GM19043 (cell line): ENCODE data around the gene COLGALT1.
"Not testable (repeated sequence)": the region's sequence is repeated elsewhere in the genome, so short reads cannot be mapped to it uniquely, and the experiment has no call there.

Source experiments
- ATAC-seq: cut with Tn5 transposase; IDR thresholded peaks from one replicate; pipeline ENCODE4 v1.9.1; 2021; ENCODE audit warnings: low read depth; ENCODE audit not compliant: unreplicated experiment

The COLGALT1 gene

DNA sequence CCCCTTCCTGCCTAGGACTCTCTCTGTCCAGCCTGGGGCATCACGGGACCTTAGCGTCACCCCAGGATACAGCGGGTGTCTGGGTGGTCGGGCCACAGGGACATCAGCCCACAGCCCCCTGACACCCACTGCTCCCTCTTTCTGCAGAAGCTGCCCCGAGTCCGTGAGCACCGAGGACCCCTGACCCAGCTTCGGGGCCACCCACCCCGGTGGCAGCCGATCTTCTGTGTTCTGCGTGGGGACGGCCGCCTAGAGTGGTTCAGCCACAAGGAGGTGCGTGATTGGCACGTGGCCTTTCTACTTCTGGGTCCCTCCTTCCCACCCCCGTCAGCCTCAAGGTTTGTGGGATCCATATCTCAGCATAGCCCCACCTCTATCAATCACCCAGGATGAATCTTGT, 23.3 kb upstream of the COLGALT1 start:
- ATAC-seq: no peak

DNA sequence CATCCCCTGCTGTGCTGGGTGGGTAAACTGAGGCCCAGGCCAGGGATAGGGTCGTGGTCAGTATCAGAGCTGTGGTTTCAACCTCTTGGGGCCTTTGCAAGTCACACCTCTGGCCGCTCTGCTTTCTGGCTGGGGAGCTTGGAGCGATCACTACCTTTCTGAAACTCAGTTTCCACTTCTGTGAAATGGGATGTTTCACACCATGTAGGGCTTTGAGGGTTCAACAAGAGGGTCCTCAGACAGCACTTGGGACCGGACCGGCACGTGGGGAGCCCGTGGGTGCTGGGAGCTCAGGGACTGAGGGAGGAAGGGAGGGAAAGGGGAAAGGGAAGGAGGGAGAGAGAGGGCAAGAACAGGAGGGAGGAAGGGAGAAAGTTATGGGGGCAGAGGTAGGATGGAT, 22.9 kb upstream of the COLGALT1 start:
- ATAC-seq: no peak

DNA sequence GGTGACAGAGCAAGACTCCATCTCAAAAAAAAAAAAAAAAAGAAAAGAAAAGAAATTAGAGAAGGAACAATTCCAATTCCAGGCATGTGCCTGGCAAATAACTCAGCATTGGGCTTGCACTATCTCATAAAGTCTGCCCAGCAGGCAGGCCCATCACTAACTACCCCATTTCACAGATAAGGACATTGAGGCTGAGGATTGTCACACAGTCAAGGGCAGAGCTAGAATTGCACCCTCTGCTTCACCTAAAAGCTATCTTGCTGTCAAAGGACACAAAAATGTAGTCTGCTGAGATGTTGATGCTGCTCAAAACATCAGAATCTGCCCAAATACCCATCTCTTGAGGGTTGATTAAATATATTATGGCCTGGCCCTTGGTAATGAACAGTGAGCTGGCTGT, 20.7 kb upstream of the COLGALT1 start:
- ATAC-seq: no peak

GRCh38 chr19:17536955-17537354, 18.5 kb upstream of the COLGALT1 start:
- ATAC-seq: no peak

DNA sequence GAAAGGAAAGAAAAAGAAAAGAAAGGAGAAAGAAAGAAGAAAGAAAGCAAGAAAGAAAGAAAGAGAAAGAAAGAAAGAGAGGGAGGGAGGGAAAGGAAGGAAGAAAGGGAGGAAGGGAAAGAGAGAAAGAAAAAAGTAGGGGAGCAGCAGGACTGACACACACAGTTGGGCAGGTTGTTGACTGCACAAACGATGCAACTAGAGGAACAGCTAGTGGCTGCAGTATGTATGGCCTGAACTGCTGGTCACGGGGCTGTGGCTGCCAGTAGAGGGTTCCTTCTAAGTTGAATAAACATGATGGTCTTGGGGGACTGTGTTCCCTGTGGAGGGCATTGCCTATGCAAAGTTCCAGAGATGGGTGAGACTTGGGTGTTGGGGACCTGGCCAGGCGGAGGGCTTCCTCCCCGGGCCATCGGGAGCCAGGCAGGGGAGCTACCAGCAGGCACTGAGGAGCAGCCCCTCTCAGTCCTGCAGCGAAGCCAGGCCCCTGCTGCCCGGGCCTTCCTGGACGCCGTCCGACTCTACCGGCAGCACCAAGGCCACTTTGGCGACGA, 16.7 kb upstream of the COLGALT1 start:
- no peak for ATAC-seq

DNA sequence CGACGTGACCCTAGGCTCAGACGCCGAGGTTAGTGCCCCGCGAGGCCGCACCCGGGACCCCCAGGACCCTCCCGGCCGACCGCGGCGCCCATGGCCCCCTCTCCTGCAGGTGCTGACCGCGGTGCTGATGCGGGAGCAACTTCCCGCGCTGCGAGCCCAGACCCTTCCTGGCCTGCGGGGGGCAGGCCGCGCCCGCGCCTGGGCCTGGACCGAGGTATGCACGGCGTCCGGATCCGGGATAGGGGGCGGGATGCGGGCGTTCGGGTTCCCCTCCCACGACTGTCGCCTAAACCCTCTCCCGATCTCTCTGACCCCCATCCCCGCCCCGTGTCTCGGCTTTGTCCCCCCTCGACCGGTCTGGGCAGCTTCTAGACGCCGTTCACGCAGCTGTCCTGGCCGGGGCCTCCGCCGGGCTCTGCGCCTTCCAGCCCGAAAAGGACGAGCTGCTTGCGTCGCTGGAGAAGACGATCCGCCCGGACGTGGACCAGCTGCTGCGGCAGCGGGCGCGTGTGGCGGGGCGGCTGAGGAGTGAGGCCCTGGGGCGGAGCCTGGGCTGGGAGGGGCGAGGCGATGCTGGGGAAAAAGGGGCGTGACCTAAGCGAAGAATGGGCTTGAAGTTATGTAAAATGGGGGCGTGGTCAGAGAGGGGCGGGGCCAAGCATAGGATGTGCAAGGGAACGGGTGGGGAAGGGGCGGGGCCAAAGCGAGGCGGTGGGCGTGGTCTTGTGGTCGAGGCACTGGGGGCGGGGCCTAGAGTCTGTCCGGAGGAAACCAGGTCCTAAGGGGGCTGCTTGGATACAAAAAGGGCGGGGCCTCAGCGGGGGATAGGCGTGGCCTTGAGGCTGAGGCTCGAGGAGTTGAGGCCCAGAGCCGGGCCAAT, 16.0 kb upstream of the COLGALT1 start:
- no peak for ATAC-seq

- no peak for ATAC-seq
Observed at GRCh38 chr19:17540174-17540573, 15.3 kb upstream of the COLGALT1 start.

GRCh38 chr19:17541184-17541759, 14.2 kb upstream of the COLGALT1 start:
- ATAC-seq: no peak

- ATAC-seq: no peak
Observed at GRCh38 chr19:17542042-17542441, 13.4 kb upstream of the COLGALT1 start.

DNA sequence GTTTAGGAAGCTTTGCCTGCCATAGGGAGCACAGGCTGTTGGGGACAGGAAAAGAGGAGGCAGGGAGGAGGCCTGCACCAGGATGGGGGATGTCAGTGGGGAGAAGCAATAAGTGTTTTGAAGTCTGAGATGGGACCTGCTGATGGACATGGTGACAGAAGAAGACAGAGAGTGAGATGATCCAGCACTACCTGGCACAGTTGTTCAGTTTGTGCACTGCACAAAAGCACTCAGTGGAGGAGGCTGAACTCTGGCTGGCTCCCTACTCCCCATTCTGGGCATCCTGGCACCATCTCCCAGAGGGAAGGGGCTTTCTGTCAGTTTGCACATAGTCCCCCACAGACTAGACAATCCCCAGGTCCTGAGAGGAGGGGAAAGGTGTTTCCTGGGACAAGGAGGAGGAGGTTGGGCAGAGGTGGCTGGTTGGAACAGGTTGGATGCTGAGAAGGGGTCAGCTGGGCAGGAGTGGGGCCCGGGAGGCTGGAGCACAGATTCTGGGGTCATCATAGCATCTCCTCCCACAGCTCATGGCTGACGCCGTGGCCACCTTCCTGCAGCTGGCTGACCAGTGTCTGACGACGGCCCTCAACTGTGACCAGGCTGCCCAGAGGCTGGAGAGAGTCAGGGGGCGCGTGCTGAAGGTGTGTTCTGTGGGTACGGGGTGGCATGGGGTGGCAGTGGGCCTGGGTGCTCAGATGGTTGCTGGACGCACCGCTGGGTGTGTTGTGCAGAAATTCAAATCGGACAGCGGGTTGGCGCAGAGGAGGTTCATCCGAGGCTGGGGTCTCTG, 12.5 kb upstream of the COLGALT1 start:
- ATAC-seq: no peak

DNA sequence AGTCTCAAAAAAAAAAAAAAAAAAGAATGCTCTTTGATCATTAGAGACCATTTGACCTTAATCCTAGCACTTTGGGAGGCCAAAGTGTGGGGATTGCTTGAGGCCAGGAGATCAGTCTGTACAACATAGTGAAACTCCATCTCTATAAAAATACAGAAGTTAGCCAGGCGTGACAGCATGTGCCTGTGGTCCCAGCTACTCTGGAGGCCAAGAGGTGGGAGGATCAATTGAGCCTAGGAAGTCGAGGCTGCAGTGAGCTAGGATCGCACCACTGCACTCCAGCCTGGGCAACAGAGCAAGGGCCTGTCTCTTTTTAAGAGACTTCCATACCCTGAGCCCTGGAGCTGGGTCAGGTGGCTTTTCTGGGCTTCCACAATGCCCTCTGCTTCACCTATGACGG, 11.5 kb upstream of the COLGALT1 start:
- no peak for ATAC-seq

DNA sequence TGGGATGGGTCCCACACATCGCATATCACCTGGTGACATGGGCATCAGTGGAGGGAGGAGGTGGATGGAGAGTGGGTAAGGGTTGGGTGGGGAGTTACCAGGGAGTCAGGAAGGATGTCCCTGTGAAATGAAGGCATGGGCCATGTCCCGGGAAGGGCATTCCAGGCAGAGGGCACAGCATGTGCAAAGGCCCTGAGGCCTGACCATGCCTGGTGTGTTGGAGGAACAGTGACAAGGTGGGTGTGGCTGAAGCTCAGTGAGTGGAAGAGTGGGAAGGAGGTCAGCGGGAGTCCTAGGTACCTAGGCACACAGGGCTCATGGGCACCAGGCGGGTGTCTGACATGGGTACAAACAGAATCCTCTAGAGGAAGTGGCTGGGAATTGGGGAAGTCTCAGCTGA, 11.0 kb upstream of the COLGALT1 start:
- ATAC-seq: no peak

DNA sequence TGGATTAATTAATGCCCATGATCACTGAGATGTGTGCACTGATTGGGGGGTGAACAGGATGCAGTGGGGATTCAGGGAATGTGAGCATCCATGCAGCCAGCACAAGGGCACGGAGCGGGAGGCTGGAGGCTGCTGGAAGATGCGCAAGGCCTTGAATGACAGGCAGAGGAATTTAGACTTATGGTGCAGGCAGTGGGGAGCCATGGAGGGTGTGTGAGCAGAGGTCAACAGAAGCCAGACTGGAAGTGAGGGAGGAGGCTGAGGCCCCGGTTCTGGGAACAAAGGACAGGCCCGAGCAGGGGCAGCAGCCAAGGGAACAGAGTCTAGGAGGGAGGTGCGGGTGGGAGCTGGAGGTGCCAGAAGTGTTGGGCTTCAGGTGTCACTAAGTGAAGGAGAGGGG, 7.3 kb upstream of the COLGALT1 start:
- ATAC-seq: no peak

DNA sequence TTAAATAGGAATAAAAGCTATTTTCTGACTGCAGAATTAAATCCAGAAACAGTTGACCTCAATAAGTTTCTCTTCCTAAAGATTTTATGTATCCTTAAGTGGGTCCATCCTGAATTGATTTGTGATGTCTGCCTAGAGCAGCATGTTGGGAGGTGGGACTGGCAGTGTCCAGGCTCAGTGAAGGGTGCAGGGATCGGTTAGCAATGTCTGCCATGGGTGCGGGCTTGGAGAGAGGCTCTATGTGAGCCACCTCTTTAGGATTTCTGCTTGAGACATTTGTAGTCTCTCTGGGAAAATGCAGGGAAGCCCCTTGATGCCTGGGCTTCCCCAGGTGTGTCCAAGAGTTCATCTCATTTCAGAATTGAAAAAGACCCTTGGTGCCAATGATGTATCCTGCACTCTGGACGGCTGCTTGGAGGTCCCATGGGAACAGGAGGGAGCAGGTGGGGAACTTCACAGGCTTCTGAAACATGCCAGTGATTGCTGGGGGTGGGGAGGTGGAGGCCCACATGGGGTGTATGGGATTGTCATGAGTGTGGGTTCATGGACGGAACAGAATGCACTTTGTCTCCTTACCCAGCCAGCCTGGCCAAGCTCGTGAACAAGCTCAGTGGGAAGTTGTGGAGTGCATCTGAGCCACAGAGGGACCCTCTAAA, 6.2 kb upstream of the COLGALT1 start:
- ATAC-seq: no peak

- no peak for ATAC-seq
Observed at GRCh38 chr19:17550076-17550667, 5.3 kb upstream of the COLGALT1 start.

GRCh38 chr19:17552735-17553134, 2.7 kb upstream of the COLGALT1 start:
- ATAC-seq: not testable (repeated sequence)

DNA sequence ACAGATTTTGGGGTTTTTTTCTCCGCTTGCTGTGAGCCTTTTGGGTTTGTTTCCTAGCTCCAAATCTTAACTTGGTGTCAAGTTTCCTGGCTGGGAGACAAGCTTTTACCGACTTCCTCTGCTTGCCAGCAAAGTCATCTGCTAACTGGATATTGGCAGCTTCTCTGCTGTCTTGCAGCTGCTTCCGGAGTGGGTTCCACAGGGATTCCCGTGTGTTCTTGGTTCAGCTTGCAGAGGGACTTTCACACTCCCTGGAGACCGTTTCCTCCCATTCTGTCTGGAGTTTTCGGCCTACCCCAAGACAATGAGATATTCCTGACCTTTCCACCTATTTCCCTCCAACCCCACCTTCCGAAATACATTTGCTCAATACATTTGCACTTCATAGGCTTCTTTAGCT, 2.2 kb upstream of the COLGALT1 start:
- no peak for ATAC-seq

GRCh38 chr19:17554968-17555479, 425 bp upstream of the COLGALT1 start:
- ATAC-seq: no peak

- ATAC-seq: no peak
Observed at GRCh38 chr19:17555929-17556813, 722 bp downstream of the COLGALT1 start.
